ENCODE results near the gene ZDHHC13.

- TF ChIP-seq POLR2AphosphoS5 (IDR thresholded peaks at IDR 0.05; ENCODE audit: low read depth, low read length) (no peak), FOXP2 (optimal IDR thresholded peaks at IDR 0.05; ENCODE audit: borderline replicate concordance, extremely low read depth, extremely low read length, insufficient read depth) (no peak)
Measured at GRCh38 chr11:19076744-19077589, 40.0 kb upstream of the ZDHHC13 start.

All from PFSK-1 (cell line).